NB4 (cell line): ENCODE data around the gene CHST8.

ENCODE experiments used
- POLR2A ChIP-seq: IDR thresholded peaks from 2 replicates; pipeline ENCODE4 v1.6.1; 2011; ENCODE audit warnings: mild to moderate bottlenecking; ENCODE audit not compliant: insufficient read length; ENCODE audit errors: extremely low read depth
- TF ChIP-seq, protein P1 (sequence below): IDR thresholded peaks from one replicate; pipeline ENCODE4 v1.5.1; 2012; ENCODE audit warnings: low read depth, low read length

GRCh38 chr19:33688171-33688992, 66.6 kb downstream of the CHST8 start:
- TF ChIP-seq POLR2A = no peak
- TF ChIP-seq, protein P1, sequence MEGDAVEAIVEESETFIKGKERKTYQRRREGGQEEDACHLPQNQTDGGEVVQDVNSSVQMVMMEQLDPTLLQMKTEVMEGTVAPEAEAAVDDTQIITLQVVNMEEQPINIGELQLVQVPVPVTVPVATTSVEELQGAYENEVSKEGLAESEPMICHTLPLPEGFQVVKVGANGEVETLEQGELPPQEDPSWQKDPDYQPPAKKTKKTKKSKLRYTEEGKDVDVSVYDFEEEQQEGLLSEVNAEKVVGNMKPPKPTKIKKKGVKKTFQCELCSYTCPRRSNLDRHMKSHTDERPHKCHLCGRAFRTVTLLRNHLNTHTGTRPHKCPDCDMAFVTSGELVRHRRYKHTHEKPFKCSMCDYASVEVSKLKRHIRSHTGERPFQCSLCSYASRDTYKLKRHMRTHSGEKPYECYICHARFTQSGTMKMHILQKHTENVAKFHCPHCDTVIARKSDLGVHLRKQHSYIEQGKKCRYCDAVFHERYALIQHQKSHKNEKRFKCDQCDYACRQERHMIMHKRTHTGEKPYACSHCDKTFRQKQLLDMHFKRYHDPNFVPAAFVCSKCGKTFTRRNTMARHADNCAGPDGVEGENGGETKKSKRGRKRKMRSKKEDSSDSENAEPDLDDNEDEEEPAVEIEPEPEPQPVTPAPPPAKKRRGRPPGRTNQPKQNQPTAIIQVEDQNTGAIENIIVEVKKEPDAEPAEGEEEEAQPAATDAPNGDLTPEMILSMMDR = no peak
